Measurements from ENCODE around the gene SCAF8.

Gene SCAF8

GRCh38 chr6:154841109-154841508 is 107.9 kb downstream of the SCAF8 start:
- no peak for DNase-seq

- DNase-seq = no peak
These were observed 109.6 kb downstream of the SCAF8 start for GRCh38 chr6:154842833-154843232.

GRCh38 chr6:154847318-154847717 is 114.1 kb downstream of the SCAF8 start:
- no peak for DNase-seq

- no peak for DNase-seq
These were observed 115.4 kb downstream of the SCAF8 start for GRCh38 chr6:154848580-154848979.

- DNase-seq = no peak
These were observed 116.3 kb downstream of the SCAF8 start for GRCh38 chr6:154849475-154849874.

GRCh38 chr6:154852687-154853086 is 119.5 kb downstream of the SCAF8 start:
- no peak for DNase-seq

- no peak for DNase-seq
These were observed 124.3 kb downstream of the SCAF8 start for GRCh38 chr6:154857529-154857928.

GRCh38 chr6:154861825-154862224 is 128.6 kb downstream of the SCAF8 start:
- DNase-seq = no peak

- DNase-seq = no peak
These were observed 129.3 kb downstream of the SCAF8 start for GRCh38 chr6:154862536-154862935.

- no peak for DNase-seq
These were observed 130.8 kb downstream of the SCAF8 start for GRCh38 chr6:154864066-154864430.

GRCh38 chr6:154865291-154865690 is 132.1 kb downstream of the SCAF8 start:
- no peak for DNase-seq

GRCh38 chr6:154868143-154868594 is 135.0 kb downstream of the SCAF8 start:
- peak; percentile 27 for DNase-seq

GRCh38 chr6:154872542-154873114 is 139.4 kb downstream of the SCAF8 start:
- no peak for DNase-seq

- DNase-seq = no peak
These were observed 140.3 kb downstream of the SCAF8 start for GRCh38 chr6:154873546-154873945.

GRCh38 chr6:154874773-154875592 is 141.8 kb downstream of the SCAF8 start:
- no peak for DNase-seq

GRCh38 chr6:154876486-154877280 is 143.5 kb downstream of the SCAF8 start:
- no peak for DNase-seq

- no peak for DNase-seq
These were observed 145.8 kb downstream of the SCAF8 start for GRCh38 chr6:154878871-154879491.

GRCh38 chr6:154882107-154882506 is 148.9 kb downstream of the SCAF8 start:
- no peak for DNase-seq

Measured in CD4-positive, alpha-beta T cell treated with Interleukin-4 for 4 hours (primary cell).